Activated CD4-positive, alpha-beta T cell treated with anti-CD3 and anti-CD28 coated beads, Interleukin-2, amount 50 U/mL, for 1 hour (primary cell): ENCODE data around the gene PLCB1.
"Not testable (repeated sequence)": the region's sequence is repeated elsewhere in the genome, so short reads cannot be mapped to it uniquely, and the experiment has no call there.

Experiments
- DNase-seq: peaks from one replicate; pipeline ENCODE4 v3.0.0-alpha.2; 2020

The PLCB1 gene

GRCh38 chr20:8131598-8132483, at the start of gene PLCB1:
TSS of gene PLCB1 (plus strand) at chr20:8132266. CDS start at chr20:8132652, 386 bp downstream.
- DNase-seq = peak; percentile 66

DNA sequence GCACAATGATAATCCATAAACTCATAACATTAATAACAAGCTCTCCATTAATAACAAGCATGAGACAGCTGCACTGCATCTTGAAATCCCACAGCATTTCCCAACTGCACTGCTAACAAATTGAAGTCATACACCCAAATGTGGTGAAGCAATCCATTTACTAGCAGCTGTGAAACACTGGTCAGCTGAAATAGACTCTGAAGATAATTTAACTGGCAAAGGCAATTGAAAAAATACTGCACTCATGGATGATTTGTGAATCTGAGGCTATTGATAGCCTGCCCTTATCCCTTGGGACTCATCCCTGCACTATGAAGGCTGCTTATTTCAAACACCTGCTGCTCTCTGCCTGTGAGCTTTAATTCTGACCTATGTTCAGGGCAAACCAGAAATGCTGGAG, 49.1 kb upstream of the PLCB1 start:
- no peak for DNase-seq

DNA sequence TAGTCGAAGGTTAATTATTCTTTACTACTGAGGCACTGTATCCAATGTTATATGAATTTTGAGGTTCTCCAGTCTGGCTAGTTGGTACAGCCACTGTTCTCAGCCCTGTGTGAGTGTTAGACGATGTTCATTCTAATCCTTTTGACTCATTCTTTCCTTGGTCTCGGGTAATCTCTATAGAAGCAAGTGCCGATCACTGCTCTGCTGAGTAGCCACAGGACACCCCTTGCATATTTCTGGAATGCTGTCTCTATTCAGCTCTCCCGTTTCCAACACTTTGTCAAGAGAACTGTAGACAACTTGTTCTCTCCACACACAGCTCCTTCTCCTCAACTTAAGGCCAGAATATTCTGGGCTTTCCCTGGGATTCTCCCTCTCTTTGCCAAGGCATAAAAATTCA, 42.4 kb upstream of the PLCB1 start:
- no peak for DNase-seq

- DNase-seq = no peak
Measured at GRCh38 chr20:8094415-8094818, 37.6 kb upstream of the PLCB1 start.

- no peak for DNase-seq
Measured at GRCh38 chr20:8094850-8095249, 37.2 kb upstream of the PLCB1 start.

- DNase-seq = no peak
Measured at GRCh38 chr20:8095648-8096572, 36.2 kb upstream of the PLCB1 start.

- no peak for DNase-seq
Measured at GRCh38 chr20:8097307-8097706, 34.8 kb upstream of the PLCB1 start.

- DNase-seq = no peak
Measured at GRCh38 chr20:8104252-8104651, 27.8 kb upstream of the PLCB1 start.

- not testable (repeated sequence) for DNase-seq
Measured at GRCh38 chr20:8114612-8115011, 17.5 kb upstream of the PLCB1 start.

DNA sequence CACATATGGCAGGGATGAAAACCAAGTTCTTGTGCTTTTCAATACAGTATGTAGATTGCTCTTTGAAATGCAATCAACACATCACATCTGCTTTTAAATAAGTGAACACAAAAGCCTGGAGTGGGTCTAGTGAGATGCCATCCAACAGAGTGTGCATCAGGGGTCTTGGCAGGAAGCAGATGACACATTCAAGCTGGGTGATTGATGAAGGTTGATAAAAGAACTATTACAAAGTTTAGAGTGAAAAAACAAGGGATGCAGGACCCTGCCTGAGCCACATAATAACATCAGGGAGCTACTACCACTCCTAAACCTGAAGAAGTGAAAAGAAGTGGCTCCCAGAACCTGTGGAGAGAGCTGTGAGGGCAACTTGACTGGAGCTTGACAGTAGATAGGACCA, 16.6 kb upstream of the PLCB1 start:
- DNase-seq = no peak

- DNase-seq = no peak
Measured at GRCh38 chr20:8116067-8116811, 15.8 kb upstream of the PLCB1 start.

GRCh38 chr20:8117636-8118035, 14.4 kb upstream of the PLCB1 start:
- no peak for DNase-seq

GRCh38 chr20:8118039-8118438, 14.0 kb upstream of the PLCB1 start:
- no peak for DNase-seq

- DNase-seq = no peak
Measured at GRCh38 chr20:8118760-8119159, 13.3 kb upstream of the PLCB1 start.

DNA sequence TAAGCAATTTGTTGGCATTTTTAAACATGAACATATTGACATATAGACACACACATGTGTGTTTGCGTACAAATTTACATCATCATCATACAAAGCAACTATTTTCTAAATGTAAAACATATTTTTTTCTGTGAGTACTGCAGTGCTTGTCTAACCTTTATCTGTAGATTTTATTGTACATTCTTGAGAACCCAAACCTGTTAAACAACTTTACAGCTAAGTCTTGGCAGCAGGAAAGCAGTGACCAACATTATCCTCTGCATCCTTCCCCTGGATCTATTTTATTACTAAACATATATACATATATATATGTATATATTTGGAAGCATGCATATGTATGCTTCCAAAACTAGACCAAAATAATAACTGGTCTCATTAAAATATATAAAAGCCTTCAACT, 10.4 kb upstream of the PLCB1 start:
- DNase-seq = no peak

- no peak for DNase-seq
Measured at GRCh38 chr20:8124639-8125038, 7.4 kb upstream of the PLCB1 start.

- DNase-seq = no peak
Measured at GRCh38 chr20:8126181-8126580, 5.9 kb upstream of the PLCB1 start.

DNA sequence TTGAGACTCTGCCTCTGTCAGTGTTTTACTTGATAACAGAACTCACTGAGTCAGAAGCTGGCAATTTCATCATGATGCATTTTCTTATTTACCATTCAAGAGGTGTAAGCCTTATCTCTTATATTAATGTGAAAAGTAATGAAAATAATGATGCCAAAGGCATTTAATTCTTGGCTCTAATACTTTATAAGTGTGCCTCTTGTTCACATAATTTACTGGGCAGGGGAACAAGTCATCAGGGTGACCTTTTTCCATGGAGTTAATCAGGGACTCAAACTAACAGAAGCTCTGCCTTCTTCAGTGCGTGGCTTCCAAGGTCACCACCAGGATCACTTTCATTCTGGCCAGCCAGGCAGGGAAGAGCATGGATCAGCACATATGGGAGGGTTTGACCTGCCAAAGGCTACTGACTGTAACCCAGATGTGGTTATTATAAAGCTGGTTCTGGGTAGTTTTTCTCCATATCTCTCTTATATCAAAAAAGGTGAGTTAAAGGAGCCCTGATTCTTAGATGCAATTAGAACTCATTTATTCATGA, 5.2 kb upstream of the PLCB1 start:
- no peak for DNase-seq

GRCh38 chr20:8127553-8128255, 4.4 kb upstream of the PLCB1 start:
- no peak for DNase-seq

- DNase-seq = no peak
Measured at GRCh38 chr20:8128291-8129060, 3.6 kb upstream of the PLCB1 start.
